Heart right ventricle (tissue), 16 donors: ENCODE data around the gene CFDP1. TPM values are rescaled to one million over a fixed set of nuclear protein-coding genes. Genes with fewer than 3 reads are reported as not detected.

Experiments used
- ATAC-seq, 8 donors: fragments of 200-7000 bp; cut with Tn5 transposase; one replicate each; pipeline ENCODE4 v1.9.1; 2020; ENCODE audit warnings: mild to moderate bottlenecking in 8 of 8, moderate library complexity in 8 of 8, moderate number of reproducible peaks in 1 of 8
- DNase-seq, 2 donors: peaks; one replicate each; pipeline ENCODE4 v3.0.0-alpha.2; 2020
- H3K27ac ChIP-seq, 10 donors: fragments of 200-600 bp; sonication (generic) in 2 of 10; one replicate each; pipeline versions ENCODE4 v1.5.0 to v1.8.0; 2020 to 2022; ENCODE audit warnings: mild to moderate bottlenecking in 3 of 10
- H3K27me3 ChIP-seq, 7 donors: fragments of 200-600 bp; one replicate each; pipeline ENCODE4 v1.8.0; 2021 to 2022; ENCODE audit warnings: mild to moderate bottlenecking in 2 of 7
- H3K36me3 ChIP-seq, 9 donors: fragments of 200-600 bp; sonication (generic) in 1 of 9; one replicate each; pipeline versions ENCODE4 v1.5.0 to v1.8.0; 2020 to 2022; ENCODE audit warnings: mild to moderate bottlenecking in 2 of 9
- H3K4me1 ChIP-seq, 9 donors: fragments of 200-600 bp; sonication (generic) in 1 of 9; one replicate each; pipeline versions ENCODE4 v1.5.0 to v1.8.0; 2020 to 2022; ENCODE audit warnings: mild to moderate bottlenecking in 4 of 9
- H3K4me3 ChIP-seq, 10 donors: fragments of 200-600 bp; sonication (generic) in 2 of 10; one replicate each; pipeline versions ENCODE4 v1.5.0 to v1.8.0; 2020 to 2022; ENCODE audit warnings: mild to moderate bottlenecking in 7 of 10, moderate library complexity in 2 of 10
- H3K9me3 ChIP-seq, 11 donors: fragments of 200-600 bp in 10 of 11; sonication (generic) in 2 of 11; one replicate each; pipeline versions ENCODE4 v1.5.0 to v1.8.0; 2013 to 2022; ENCODE audit warnings: mild to moderate bottlenecking in 2 of 11, control low read depth in 1 of 11, moderate library complexity in 1 of 11
- WGBS, 2 donors: extraction: QIAGEN DNeasy Blood & Tissue Kit; methylation state at CpG; one replicate each; pipeline ENCODE4 v1.1.7; 2013; ENCODE audit warnings: inconsistent platforms in 1 of 2; 5-methylcytosine and 5-hydroxymethylcytosine counted together
- intact Hi-C, 10 donors: fragments of 100-400 bp; cut with DNase I; formaldehyde crosslinking; loops; one replicate each; pipeline versions ENCODE4 v1.11.1 to v1.14.2; 2022
- polyA plus RNA-seq, 2 donors: library from polyadenylated mRNA; stranded (reverse); fragments of 200-250 nt; gene quantifications; one replicate each; pipeline ENCODE4 v1.2.3, GENCODE V29; 2013
- total RNA-seq, 10 donors: library from RNA; stranded (reverse); fragmentation: NEBNext Ultra II Directional in 3 of 10; extraction: Animal tissue kit (Norgen Biotek cat#: 25700) in 3 of 10; gene quantifications; one replicate each; pipeline versions ENCODE4 v1.2.1 to v1.2.4, GENCODE V29; 2021 to 2023
- TF ChIP-seq, protein P1 (sequence below), 9 donors: fragments of 200-600 bp; sonication (generic) in 2 of 9; IDR thresholded peaks; one replicate each; pipeline versions ENCODE4 v1.5.0 to v1.8.0; 2021 to 2022; ENCODE audit warnings: antibody characterized with exemption in 9 of 9, mild to moderate bottlenecking in 5 of 9, moderate library complexity in 1 of 9
- donor health status: Arrhythmogenic right ventricular cardiomyopathy.
- donor health status: ischemic (EF 13 %, LVEDD 7.1; RV severe dilation, severe dysfunction).
- donor health status: healthy with polysubstance abuse.
- donor health status: DM: no; HTN: yes; CAD: no.
- donor health status: DM: no; HTN: no; CAD: no.
- donor health status: ischemic (EF 25% LVEDD 6.9; RV normal size, moderate dysfunction).
- donor health status: ischemic (EF 25% LVEDD 5.7; RV mildly dilated, moderate dysfunction).
- donor health status: healthy.
- donor health status: DM: yes; HTN: yes; CAD: no.
- donor health status: Ischemic cardiomyopathy.
- donor health status: ischemic (EF 35%, LVEDD 5.7; RV mildly dilated, moderate dysfunction).
- donor health status: nonischemic (EF 11% LVEDD 7.7; RV severe dilation, severe dysfunction).
- donor health status: DM: yes; HTN: yes; CAD: no.
- donor health status: PGD.
- donor health status: ischemic (EF 29% LVEDD 5.4; RV normal size, mild dysfunction).
- donor health status: nonischemic (EF 23%, LVEDD 6.1; RV moderate dilation, normal function).

CFDP1 gene
- total and polyA plus RNA-seq, 12 donors = 19.0 to 63.6 (median 25.0) TPM

- Histone ChIP-seq H3K4me3 (no peak overlapping the region), H3K27ac (no peak overlapping the region), H3K9me3 (no peaks in the 10 kb centered on the region), H3K4me1 (peaks cover 0 to 53% (median 25%) of the 10 kb centered on the region in 9 donors), H3K36me3 (peaks cover 0 to 47% (median 0%) of the 10 kb centered on the region in 9 donors), H3K27me3 (peaks cover 0 to 68% (median 0%) of the 10 kb centered on the region in 7 donors)
- ATAC-seq = no peak
- intact Hi-C loops = loop anchor here in 3 of 10 donors (5.0 to 10.0 kb wide), 2 partner anchors 49 to 62 kb away; no protein-coding TSS in a partner anchor
- 93 to 96% methylated on average over 7 of the region's 7 CpGs for WGBS, 2 donors
- TF ChIP-seq, protein P1, sequence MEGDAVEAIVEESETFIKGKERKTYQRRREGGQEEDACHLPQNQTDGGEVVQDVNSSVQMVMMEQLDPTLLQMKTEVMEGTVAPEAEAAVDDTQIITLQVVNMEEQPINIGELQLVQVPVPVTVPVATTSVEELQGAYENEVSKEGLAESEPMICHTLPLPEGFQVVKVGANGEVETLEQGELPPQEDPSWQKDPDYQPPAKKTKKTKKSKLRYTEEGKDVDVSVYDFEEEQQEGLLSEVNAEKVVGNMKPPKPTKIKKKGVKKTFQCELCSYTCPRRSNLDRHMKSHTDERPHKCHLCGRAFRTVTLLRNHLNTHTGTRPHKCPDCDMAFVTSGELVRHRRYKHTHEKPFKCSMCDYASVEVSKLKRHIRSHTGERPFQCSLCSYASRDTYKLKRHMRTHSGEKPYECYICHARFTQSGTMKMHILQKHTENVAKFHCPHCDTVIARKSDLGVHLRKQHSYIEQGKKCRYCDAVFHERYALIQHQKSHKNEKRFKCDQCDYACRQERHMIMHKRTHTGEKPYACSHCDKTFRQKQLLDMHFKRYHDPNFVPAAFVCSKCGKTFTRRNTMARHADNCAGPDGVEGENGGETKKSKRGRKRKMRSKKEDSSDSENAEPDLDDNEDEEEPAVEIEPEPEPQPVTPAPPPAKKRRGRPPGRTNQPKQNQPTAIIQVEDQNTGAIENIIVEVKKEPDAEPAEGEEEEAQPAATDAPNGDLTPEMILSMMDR (IDR thresholded peaks at IDR 0.05) = no peak
- DNase-seq = no peak
These were observed 56.7 kb downstream of the CFDP1 start for GRCh38 chr16:75376475-75377161.

DNA sequence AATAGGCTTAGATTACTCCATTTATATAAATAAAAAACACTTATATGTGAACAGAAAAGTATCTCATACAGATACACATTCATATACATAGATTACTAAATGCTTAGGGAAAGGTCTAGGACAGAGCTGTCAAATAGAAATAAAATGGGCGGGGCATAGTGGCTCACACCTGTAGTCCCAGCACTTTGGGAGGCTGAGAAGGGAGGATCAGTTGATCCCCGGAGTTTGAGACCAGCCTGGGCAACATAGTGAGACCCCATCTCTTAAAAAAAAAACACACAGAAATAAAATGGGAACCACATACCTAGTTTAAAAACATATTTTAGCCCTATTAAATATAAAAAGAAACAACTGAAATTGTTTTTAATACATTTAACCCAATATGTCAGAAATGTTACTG lies 58.9 kb downstream of the CFDP1 start:
- DNase-seq (no peak), ATAC-seq (no peak)
- no peaks in the 10 kb centered on the region for H3K9me3 ChIP-seq
- intact Hi-C loops = loop anchor here in 2 of 10 donors (10.0 kb wide), 1 partner anchor 60 kb away; no protein-coding TSS in a partner anchor
- no peak overlapping the region for H3K4me3 ChIP-seq
- peaks cover 0 to 42% (median 0%) of the 10 kb centered on the region in 9 donors for H3K36me3 ChIP-seq
- TF ChIP-seq, protein P1 (IDR thresholded peaks at IDR 0.05) = no peak
- H3K27me3 ChIP-seq = peaks cover 0 to 73% (median 0%) of the 10 kb centered on the region in 7 donors
- WGBS, 2 donors = 98% methylated on average over 2 of the region's 2 CpGs
- H3K4me1 ChIP-seq = peaks cover 0 to 32% (median 11%) of the 10 kb centered on the region in 9 donors
- H3K27ac ChIP-seq = no peak overlapping the region

DNA sequence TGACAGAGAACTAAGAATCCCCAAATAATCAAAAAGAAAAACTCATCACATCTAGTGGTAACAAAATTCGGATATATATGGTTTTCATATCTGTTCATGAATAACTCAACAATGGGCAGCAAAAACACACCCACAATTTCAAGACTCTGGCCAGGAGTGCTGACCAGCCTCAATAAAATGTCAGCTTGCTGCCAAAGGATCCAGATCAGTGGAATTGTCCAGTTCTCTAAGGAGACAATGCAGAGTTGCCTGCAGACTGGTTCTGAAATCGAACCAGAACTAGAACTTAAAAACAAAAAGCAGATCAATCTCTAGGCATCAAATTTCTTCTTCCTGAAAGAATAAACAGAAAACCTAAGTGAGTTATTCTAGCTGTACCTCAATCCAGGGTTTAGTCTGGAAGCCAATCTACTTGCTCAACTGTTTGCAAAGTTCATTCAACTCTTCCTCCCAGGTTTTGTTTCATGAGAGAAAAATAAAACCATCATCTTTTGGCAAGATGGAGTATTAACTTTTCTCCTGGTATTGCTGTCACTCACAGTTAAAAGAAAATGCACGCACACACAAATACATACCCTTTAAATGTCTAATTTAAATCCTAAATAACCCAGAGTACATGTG lies 61.0 kb downstream of the CFDP1 start:
- Histone ChIP-seq H3K4me3 (no peak overlapping the region), H3K4me1 (peaks cover 0 to 24% (median 10%) of the 10 kb centered on the region in 9 donors), H3K36me3 (peaks cover 0 to 38% (median 0%) of the 10 kb centered on the region in 9 donors), H3K27ac (peak overlapping the region in 1 of 10 donors; percentile 8), H3K27me3 (peaks cover 0 to 63% (median 0%) of the 10 kb centered on the region in 7 donors), H3K9me3 (no peaks in the 10 kb centered on the region)
- peak in 1 of 8 donors; percentile 33 for ATAC-seq
- WGBS, 2 donors = 71 to 82% methylated on average over 3 of the region's 3 CpGs
- TF ChIP-seq, protein P1 (IDR thresholded peaks at IDR 0.05) = no peak
- no peak for DNase-seq
- intact Hi-C loops = loop anchor here in 2 of 10 donors (10.0 kb wide), 1 partner anchor 58 kb away; no protein-coding TSS in a partner anchor

GRCh38 chr16:75371171-75371570 lies 62.1 kb downstream of the CFDP1 start:
- Histone ChIP-seq H3K36me3 (peaks cover 0 to 35% (median 0%) of the 10 kb centered on the region in 9 donors), H3K27me3 (peaks cover 0 to 59% (median 0%) of the 10 kb centered on the region in 7 donors), H3K4me3 (no peak overlapping the region), H3K4me1 (peaks cover 0 to 24% (median 9%) of the 10 kb centered on the region in 9 donors), H3K27ac (no peak overlapping the region), H3K9me3 (no peaks in the 10 kb centered on the region)
- TF ChIP-seq, protein P1 (IDR thresholded peaks at IDR 0.05) = no peak
- ATAC-seq (no peak), DNase-seq (no peak)
- WGBS, 2 donors = 94% methylated on average over 3 of the region's 3 CpGs
- intact Hi-C loops = loop anchor here in 2 of 10 donors (10.0 kb wide), 1 partner anchor 56 kb away; no protein-coding TSS in a partner anchor
